Activated T-cell treated with anti-CD3 and anti-CD28 coated beads for 24 hours (primary cell): ENCODE results near the gene PIGT.

Source experiments
- DNase-seq: peaks from one replicate; pipeline ENCODE4 v3.0.0-alpha.2; 2020; ENCODE audit warnings: low read depth

Gene PIGT

GRCh38 chr20:45415822-45416637, at the start of gene PIGT:
TSS of gene PIGT (plus strand) at chr20:45416141. CDS start at chr20:45416157, 16 bp downstream.
- DNase-seq = peak; percentile 85

GRCh38 chr20:45366192-45366591, 49.7 kb upstream of the PIGT start:
- DNase-seq = no peak

GRCh38 chr20:45366631-45367030, 49.3 kb upstream of the PIGT start:
- DNase-seq = no peak

GRCh38 chr20:45367126-45367525, 48.8 kb upstream of the PIGT start:
- DNase-seq = no peak

- no peak for DNase-seq
Observed at GRCh38 chr20:45368221-45368980, 47.5 kb upstream of the PIGT start.

- no peak for DNase-seq
Observed at GRCh38 chr20:45370571-45371160, 45.3 kb upstream of the PIGT start.

GRCh38 chr20:45372241-45372640, 43.7 kb upstream of the PIGT start:
- DNase-seq = no peak

- DNase-seq = no peak
Observed at GRCh38 chr20:45372646-45373352, 43.1 kb upstream of the PIGT start.

- peak; percentile 85 for DNase-seq
Observed at GRCh38 chr20:45373353-45374100, 42.4 kb upstream of the PIGT start.

GRCh38 chr20:45374101-45374467, 41.9 kb upstream of the PIGT start:
- DNase-seq = no peak

- no peak for DNase-seq
Observed at GRCh38 chr20:45374966-45375365, 41.0 kb upstream of the PIGT start.

- DNase-seq = no peak
Observed at GRCh38 chr20:45377269-45377668, 38.7 kb upstream of the PIGT start.

- DNase-seq = no peak
Observed at GRCh38 chr20:45378191-45378590, 37.8 kb upstream of the PIGT start, which contains the start of gene TP53TG5. TSS of gene TP53TG5 (minus strand) at chr20:45378325. CDS start at chr20:45378236, 89 bp downstream.

- no peak for DNase-seq
Observed at GRCh38 chr20:45387274-45387673, 28.7 kb upstream of the PIGT start.

GRCh38 chr20:45390931-45391330, 25.0 kb upstream of the PIGT start:
- no peak for DNase-seq

GRCh38 chr20:45391559-45391958, 24.4 kb upstream of the PIGT start:
- DNase-seq = no peak

- DNase-seq = no peak
Observed at GRCh38 chr20:45392733-45393132, 23.2 kb upstream of the PIGT start.

- no peak for DNase-seq
Observed at GRCh38 chr20:45394221-45395113, 21.5 kb upstream of the PIGT start.

- no peak for DNase-seq
Observed at GRCh38 chr20:45395114-45395415, 20.9 kb upstream of the PIGT start.

GRCh38 chr20:45399018-45399417, 16.9 kb upstream of the PIGT start:
- DNase-seq = no peak
